Mesenchymal stem cell (in vitro differentiated cells and primary cell): ENCODE measurements around the gene FAM168A.
A peak's percentile ranks its signal among the peaks of the same experiment; 100 is the strongest.

Experiments
- DNase-seq: peaks from one replicate; pipeline ENCODE4 v3.0.0-alpha.2; 2013
- H2AFZ ChIP-seq: one replicate; pipeline ENCODE4 v1.6.1; 2013; ENCODE audit warnings: low read depth, mild to moderate bottlenecking, control low read depth, inconsistent platforms, low read length, moderate library complexity
- H2AK5ac ChIP-seq: 2 replicates; pipeline ENCODE4 v1.6.1; 2013; ENCODE audit warnings: low read length, moderate library complexity, mild to moderate bottlenecking, inconsistent platforms; ENCODE audit not compliant: severe bottlenecking
- H2BK120ac ChIP-seq: one replicate; pipeline ENCODE4 v1.6.1; 2013; ENCODE audit warnings: low read depth, mild to moderate bottlenecking, inconsistent platforms, low read length, moderate library complexity
- H2BK12ac ChIP-seq, 2 experiments: one replicate each; pipeline ENCODE4 v1.6.1; 2013; ENCODE audit warnings: inconsistent platforms in 2 of 2, low read length in 2 of 2, mild to moderate bottlenecking in 2 of 2, moderate library complexity in 2 of 2, control low read depth in 1 of 2
- H2BK15ac ChIP-seq: one replicate; pipeline ENCODE4 v1.6.1; 2013; ENCODE audit warnings: mild to moderate bottlenecking, low read depth, inconsistent platforms; ENCODE audit not compliant: poor library complexity, severe bottlenecking
- H2BK5ac ChIP-seq: 2 replicates; pipeline ENCODE4 v1.6.1; 2013; ENCODE audit warnings: low read depth, mild to moderate bottlenecking, low read length, control low read depth, inconsistent platforms; ENCODE audit not compliant: poor library complexity, severe bottlenecking
- H3K14ac ChIP-seq, 2 experiments: one replicate each; pipeline ENCODE4 v1.6.1; 2013; ENCODE audit warnings: inconsistent platforms in 2 of 2, low read length in 2 of 2, control low read depth in 1 of 2, mild to moderate bottlenecking in 1 of 2, moderate library complexity in 1 of 2
- H3K18ac ChIP-seq, 2 experiments: one replicate each; pipeline ENCODE4 v1.6.1; 2013; ENCODE audit warnings: inconsistent platforms in 2 of 2, low read length in 2 of 2, control low read depth in 1 of 2, low read depth in 1 of 2, mild to moderate bottlenecking in 1 of 2
- H3K23ac ChIP-seq, 2 experiments: one replicate each; pipeline ENCODE4 v1.6.1; 2013; ENCODE audit warnings: inconsistent platforms in 2 of 2, low read length in 2 of 2, mild to moderate bottlenecking in 2 of 2, moderate library complexity in 2 of 2, control low read depth in 1 of 2
- H3K27ac ChIP-seq: 2 replicates; pipeline ENCODE4 v1.5.1; 2013; ENCODE audit warnings: mild to moderate bottlenecking, moderate library complexity, low read length, control low read depth, inconsistent platforms; ENCODE audit not compliant: poor library complexity, severe bottlenecking
- H3K27me3 ChIP-seq, 2 experiments: 2 replicates each; pipeline versions ENCODE4 v1.6.1 to v1.7.0; 2013; ENCODE audit warnings: low read length in 2 of 2, mild to moderate bottlenecking in 2 of 2, moderate library complexity in 2 of 2, control low read depth in 1 of 2, inconsistent platforms in 1 of 2; ENCODE audit not compliant: control insufficient read depth in 1 of 2, insufficient read depth in 1 of 2
- H3K36me3 ChIP-seq, 2 experiments: 2 replicates each; pipeline versions ENCODE4 v1.6.1 to v1.7.0; 2013; ENCODE audit warnings: low read length in 2 of 2, control low read depth in 1 of 2, inconsistent platforms in 1 of 2, low read depth in 1 of 2, mild to moderate bottlenecking in 1 of 2; ENCODE audit not compliant: insufficient read depth in 2 of 2, control insufficient read depth in 1 of 2
- H3K4ac ChIP-seq, 2 experiments: one replicate each; pipeline ENCODE4 v1.6.1; 2013; ENCODE audit warnings: inconsistent platforms in 2 of 2, low read length in 2 of 2, mild to moderate bottlenecking in 2 of 2, moderate library complexity in 2 of 2, control low read depth in 1 of 2, low read depth in 1 of 2
- H3K4me1 ChIP-seq: 2 replicates; pipeline ENCODE4 v1.6.1; 2013; ENCODE audit warnings: low read depth, low read length, control low read depth; ENCODE audit not compliant: control insufficient read depth, insufficient read depth
- H3K4me2 ChIP-seq: 2 replicates; pipeline ENCODE4 v1.6.1; 2013; ENCODE audit warnings: low read length, mild to moderate bottlenecking, inconsistent platforms; ENCODE audit not compliant: poor library complexity, severe bottlenecking
- H3K4me3 ChIP-seq, 2 experiments: 2 replicates each; pipeline versions ENCODE4 v1.5.1 to v1.7.0; 2013; ENCODE audit warnings: low read length in 2 of 2, mild to moderate bottlenecking in 2 of 2, control low read depth in 1 of 2, low read depth in 1 of 2; ENCODE audit not compliant: insufficient read depth in 1 of 2
- H3K79me1 ChIP-seq: replicated peaks from 2 replicates; pipeline ENCODE4 v1.6.1; 2013; ENCODE audit warnings: mild to moderate bottlenecking, control low read depth, low read length, inconsistent platforms; ENCODE audit not compliant: poor library complexity, severe bottlenecking
- H3K9ac ChIP-seq: 2 replicates; pipeline ENCODE4 v1.7.0; 2013; ENCODE audit warnings: mild to moderate bottlenecking, low read length, moderate library complexity
- H3K9me3 ChIP-seq: 2 replicates; pipeline ENCODE4 v1.7.0; 2013; ENCODE audit warnings: mild to moderate bottlenecking, low read length; ENCODE audit not compliant: control insufficient read depth
- H4K8ac ChIP-seq: one replicate; pipeline ENCODE4 v1.6.1; 2013; ENCODE audit warnings: inconsistent platforms, mild to moderate bottlenecking, low read length, moderate library complexity
- H4K91ac ChIP-seq: one replicate; pipeline ENCODE4 v1.6.1; 2013; ENCODE audit warnings: mild to moderate bottlenecking, low read length, inconsistent platforms
- WGBS: methylation state at CpG from one replicate; pipeline ENCODE4 v1.1.7; 2013; ENCODE audit warnings: mixed read lengths; 5-methylcytosine and 5-hydroxymethylcytosine counted together

The FAM168A gene

GRCh38 chr11:73401924-73402833, 195.7 kb downstream of the FAM168A start:
- peaks cover 24 to 43% of the 10 kb centered on the region in 2 experiments for H3K36me3 ChIP-seq
- WGBS = 95% methylated on average over 15 of the region's 15 CpGs
- H2BK12ac ChIP-seq = no peak overlapping the region
- H3K23ac ChIP-seq = no peak overlapping the region
- H3K18ac ChIP-seq = no peak overlapping the region
- H2AK5ac ChIP-seq = no peak overlapping the region
- H4K8ac ChIP-seq = no peak overlapping the region
- H2AFZ ChIP-seq = no peak overlapping the region
- H3K4me3 ChIP-seq = no peak overlapping the region
- H3K4me2 ChIP-seq = no peak overlapping the region
- H3K4me1 ChIP-seq = peaks cover 9% of the 10 kb centered on the region
- no peak overlapping the region for H4K91ac ChIP-seq
- H3K27me3 ChIP-seq = no peaks in the 10 kb centered on the region
- H3K79me1 ChIP-seq = no peaks in the 10 kb centered on the region
- no peak overlapping the region for H3K14ac ChIP-seq
- no peak overlapping the region for H2BK15ac ChIP-seq
- peak overlapping the region; percentile 28 for H3K9ac ChIP-seq
- H2BK120ac ChIP-seq = no peak overlapping the region
- H3K27ac ChIP-seq = no peak overlapping the region
- no peak overlapping the region for H2BK5ac ChIP-seq
- no peaks in the 10 kb centered on the region for H3K9me3 ChIP-seq
- no peak overlapping the region for H3K4ac ChIP-seq
- DNase-seq = no peak

DNA sequence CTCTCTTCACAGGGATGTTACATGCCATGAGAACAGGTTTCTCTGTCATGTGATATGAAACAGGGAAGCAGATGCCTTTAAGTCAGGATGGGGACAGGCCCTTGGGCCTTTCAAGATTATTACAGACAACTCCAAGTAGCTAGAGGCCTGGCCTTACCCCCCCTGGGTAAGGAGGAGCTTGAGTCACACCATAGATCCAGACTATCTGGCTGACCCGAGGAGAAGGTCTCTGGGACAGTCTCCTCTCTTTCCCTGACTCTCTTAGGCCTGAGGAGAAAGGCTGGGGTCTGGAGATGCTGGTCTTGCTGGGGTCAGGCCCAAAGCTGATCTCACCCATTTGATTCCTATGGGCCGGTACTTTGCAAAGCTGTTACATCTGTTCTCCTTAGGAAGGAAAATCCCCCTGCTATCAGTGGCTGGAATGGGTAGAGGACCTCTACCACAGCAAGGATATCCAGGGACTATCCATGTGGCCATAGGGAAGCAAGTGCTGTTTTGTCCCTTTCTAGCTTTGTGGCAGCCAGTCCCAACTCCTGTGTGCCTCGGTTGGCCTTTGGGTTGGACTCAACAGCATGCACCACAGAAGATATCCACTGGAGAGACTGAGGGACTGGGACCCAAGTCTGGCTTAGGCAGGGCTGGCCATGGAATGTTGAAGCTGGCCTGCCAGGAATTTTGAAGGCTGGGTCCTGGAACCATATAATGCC, 196.5 kb downstream of the FAM168A start:
- H3K4ac ChIP-seq = no peak overlapping the region
- no peak overlapping the region for H2BK15ac ChIP-seq
- H3K27ac ChIP-seq = no peak overlapping the region
- peaks cover 16 to 41% of the 10 kb centered on the region in 2 experiments for H3K36me3 ChIP-seq
- H3K23ac ChIP-seq = no peak overlapping the region
- no peak overlapping the region for H2BK5ac ChIP-seq
- H3K18ac ChIP-seq = no peak overlapping the region
- peaks cover 9% of the 10 kb centered on the region for H3K4me1 ChIP-seq
- H3K4me2 ChIP-seq = no peak overlapping the region
- H2AFZ ChIP-seq = no peak overlapping the region
- no peak overlapping the region for H3K4me3 ChIP-seq
- no peak overlapping the region for H4K91ac ChIP-seq
- H3K27me3 ChIP-seq = no peaks in the 10 kb centered on the region
- DNase-seq = peak; percentile 56
- no peaks in the 10 kb centered on the region for H3K9me3 ChIP-seq
- no peak overlapping the region for H2BK120ac ChIP-seq
- no peak overlapping the region for H2BK12ac ChIP-seq
- peak overlapping the region; percentile 45 for H3K9ac ChIP-seq
- H3K79me1 ChIP-seq = no peaks in the 10 kb centered on the region
- 83% methylated on average over 3 of the region's 3 CpGs for WGBS
- no peak overlapping the region for H3K14ac ChIP-seq
- no peak overlapping the region for H4K8ac ChIP-seq
- H2AK5ac ChIP-seq = no peak overlapping the region

GRCh38 chr11:73400293-73400692, 197.6 kb downstream of the FAM168A start:
- Histone ChIP-seq H3K14ac (no peak overlapping the region), H3K23ac (no peak overlapping the region), H2BK5ac (no peak overlapping the region), H3K27ac (no peak overlapping the region), H3K18ac (no peak overlapping the region), H3K4ac (no peak overlapping the region), H2AFZ (no peak overlapping the region), H4K8ac (no peak overlapping the region), H2BK12ac (no peak overlapping the region), H2AK5ac (no peak overlapping the region), H4K91ac (no peak overlapping the region), H3K79me1 (no peaks in the 10 kb centered on the region), H3K36me3 (peaks cover 7 to 39% of the 10 kb centered on the region in 2 experiments), H3K9ac (no peak overlapping the region), H3K4me2 (no peak overlapping the region), H2BK120ac (no peak overlapping the region), H3K4me1 (peaks cover 9% of the 10 kb centered on the region), H3K9me3 (no peaks in the 10 kb centered on the region), H3K4me3 (no peak overlapping the region), H2BK15ac (no peak overlapping the region), H3K27me3 (no peaks in the 10 kb centered on the region)
- DNase-seq = no peak
- WGBS = 97% methylated on average over 6 of the region's 6 CpGs

- no peak overlapping the region for H3K18ac ChIP-seq
- no peak overlapping the region for H3K4me3 ChIP-seq
- peak overlapping the region; percentile 25 for H3K9ac ChIP-seq
- peaks cover 9% of the 10 kb centered on the region for H3K4me1 ChIP-seq
- no peak overlapping the region for H2BK12ac ChIP-seq
- no peak overlapping the region for H4K91ac ChIP-seq
- DNase-seq = no peak
- H3K27me3 ChIP-seq = no peaks in the 10 kb centered on the region
- H3K27ac ChIP-seq = no peak overlapping the region
- no peak overlapping the region for H3K14ac ChIP-seq
- no peak overlapping the region for H2BK15ac ChIP-seq
- no peak overlapping the region for H2BK120ac ChIP-seq
- no peaks in the 10 kb centered on the region for H3K9me3 ChIP-seq
- no peak overlapping the region for H2AK5ac ChIP-seq
- no peak overlapping the region for H2AFZ ChIP-seq
- WGBS = 97% methylated on average over 4 of the region's 4 CpGs
- no peak overlapping the region for H3K4me2 ChIP-seq
- H4K8ac ChIP-seq = no peak overlapping the region
- peaks cover 1% of the 10 kb centered on the region for H3K79me1 ChIP-seq
- H3K23ac ChIP-seq = no peak overlapping the region
- no peak overlapping the region for H2BK5ac ChIP-seq
- H3K4ac ChIP-seq = no peak overlapping the region
- peaks cover under 1 to 41% of the 10 kb centered on the region in 2 experiments for H3K36me3 ChIP-seq
Measured at GRCh38 chr11:73399636-73400035, 198.3 kb downstream of the FAM168A start.
